Measurements from ENCODE around the gene MYO1E. TPM values are rescaled to one million over a fixed set of nuclear protein-coding genes. Genes with fewer than 3 reads are reported as not detected.

MYO1E gene
- total RNA-seq, 4 donors from 2014 or later, result 131 to 388 (median 345) TPM

GRCh38 chr15:59191855-59192237, 180.8 kb downstream of the MYO1E start:
- Histone ChIP-seq H3K4me3 (no peak overlapping the region), H3K9me3 (no peaks in the 10 kb centered on the region), H3K27me3 (no peaks in the 10 kb centered on the region), H3K4me1 (peaks cover 0 to 5% (median 2%) of the 10 kb centered on the region in 4 donors), H3K27ac (peak overlapping the region in 3 of 4 donors; percentile 1 to 19 (median 5)), H3K36me3 (peaks cover 0 to 52% (median 20%) of the 10 kb centered on the region in 4 donors)
- TF ChIP-seq POLR2AphosphoS5 (IDR thresholded peaks at IDR 0.05) (no peak), CTCF (IDR thresholded peaks at IDR 0.05) (no peak), EP300 (IDR thresholded peaks at IDR 0.05; ENCODE audit: low read depth) (no peak), POLR2A (IDR thresholded peaks at IDR 0.05) (no peak)
- in situ Hi-C loops (cut with MboI; ENCODE audit: low pct_ligation_motif_present in 1 of 4, low pct_unique_long_range_greater_than_20kb in 1 of 4, low sequenced_read_pairs in 3 of 4) (no loop called here), intact Hi-C loops (cut with DNase I; ENCODE audit: low total_unique reads) (no loop called here)
- 61 to 83% methylated on average over 2 to 6 of the region's 6 CpGs for WGBS, 2 donors (ENCODE audit: low coverage in 1 of 2)
- no peak for DNase-seq

- Histone ChIP-seq H3K36me3 (peaks cover 0 to 41% (median 18%) of the 10 kb centered on the region in 4 donors), H3K27me3 (no peaks in the 10 kb centered on the region), H3K27ac (peak overlapping the region in 3 of 4 donors; percentile 5 to 42 (median 13)), H3K4me1 (peaks cover 0 to 5% (median 2%) of the 10 kb centered on the region in 4 donors), H3K9me3 (no peaks in the 10 kb centered on the region), H3K4me3 (no peak overlapping the region)
- in situ Hi-C loops (cut with MboI; ENCODE audit: low pct_ligation_motif_present in 1 of 4, low pct_unique_long_range_greater_than_20kb in 1 of 4, low sequenced_read_pairs in 3 of 4) (no loop called here), intact Hi-C loops (cut with DNase I; ENCODE audit: low total_unique reads) (no loop called here)
- DNase-seq, result no peak
- no peak for TF ChIP-seq EP300 (IDR thresholded peaks at IDR 0.05; ENCODE audit: low read depth)
- TF ChIP-seq CTCF (IDR thresholded peaks at IDR 0.05), result no peak
- TF ChIP-seq POLR2A (IDR thresholded peaks at IDR 0.05), result no peak
- TF ChIP-seq POLR2AphosphoS5 (IDR thresholded peaks at IDR 0.05), result peak in 2 of 3 donors; percentile 22 to 37
- 91% methylated on average over 7 of the region's 7 CpGs; no CpG with 5 or more reads in 1 of the 2 donors for WGBS, 2 donors (ENCODE audit: low coverage in 1 of 2)
These were observed 182.4 kb downstream of the MYO1E start for GRCh38 chr15:59190291-59190690.

GRCh38 chr15:59189241-59189640, 183.4 kb downstream of the MYO1E start:
- WGBS, 2 donors (ENCODE audit: low coverage in 1 of 2), result 89% methylated on average over 5 of the region's 5 CpGs; no CpG with 5 or more reads in 1 of the 2 donors
- Histone ChIP-seq H3K4me3 (no peak overlapping the region), H3K27me3 (no peaks in the 10 kb centered on the region), H3K4me1 (peaks cover 0 to 5% (median 2%) of the 10 kb centered on the region in 4 donors), H3K9me3 (no peaks in the 10 kb centered on the region), H3K27ac (no peak overlapping the region), H3K36me3 (peaks cover 0 to 40% (median 17%) of the 10 kb centered on the region in 4 donors)
- TF ChIP-seq POLR2AphosphoS5 (IDR thresholded peaks at IDR 0.05) (no peak), POLR2A (IDR thresholded peaks at IDR 0.05) (no peak), EP300 (IDR thresholded peaks at IDR 0.05; ENCODE audit: low read depth) (no peak), CTCF (IDR thresholded peaks at IDR 0.05) (no peak)
- in situ Hi-C loops (cut with MboI; ENCODE audit: low pct_ligation_motif_present in 1 of 4, low pct_unique_long_range_greater_than_20kb in 1 of 4, low sequenced_read_pairs in 3 of 4), result no loop called here
- DNase-seq, result no peak
- intact Hi-C loops (cut with DNase I; ENCODE audit: low total_unique reads), result no loop called here

- no peak for DNase-seq
- TF ChIP-seq CTCF (IDR thresholded peaks at IDR 0.05) (no peak), POLR2A (IDR thresholded peaks at IDR 0.05) (no peak), EP300 (IDR thresholded peaks at IDR 0.05; ENCODE audit: low read depth) (no peak), POLR2AphosphoS5 (IDR thresholded peaks at IDR 0.05) (no peak)
- no peak overlapping the region for H3K27ac ChIP-seq
- H3K4me3 ChIP-seq, result no peak overlapping the region
- intact Hi-C loops (cut with DNase I; ENCODE audit: low total_unique reads) (no loop called here), in situ Hi-C loops (cut with MboI; ENCODE audit: low pct_ligation_motif_present in 1 of 4, low pct_unique_long_range_greater_than_20kb in 1 of 4, low sequenced_read_pairs in 3 of 4) (no loop called here)
- WGBS, 2 donors (ENCODE audit: low coverage in 1 of 2), result 91 to 93% methylated on average over 2 to 4 of the region's 4 CpGs
- peaks cover 0 to 2% of the 10 kb centered on the region in 2 donors for H3K9me3 ChIP-seq
- no peaks in the 10 kb centered on the region for H3K27me3 ChIP-seq
- peaks cover 0 to 1% (median under 1%) of the 10 kb centered on the region in 4 donors for H3K4me1 ChIP-seq
- H3K36me3 ChIP-seq, result peaks cover 0 to 53% (median 23%) of the 10 kb centered on the region in 4 donors
These were observed 186.2 kb downstream of the MYO1E start for GRCh38 chr15:59186501-59186900.

Data from transverse colon (tissue), 4 donors.